GM21423 (cell line): ENCODE data around the gene SEPTIN11.

Source experiments
- ATAC-seq: cut with Tn5 transposase; IDR thresholded peaks from one replicate; pipeline ENCODE4 v1.9.1; 2021; ENCODE audit warnings: mild to moderate bottlenecking, moderate library complexity; ENCODE audit not compliant: unreplicated experiment

SEPTIN11 gene

GRCh38 chr4:76949276-76950051 is at the start of gene SEPTIN11:
Gene SEPTIN11, plus strand, starts transcription at chr4:76949752. Its CDS starts 152 bp downstream, at chr4:76949904.
- peak; percentile 68 for ATAC-seq

GRCh38 chr4:76902233-76902890 is 47.2 kb upstream of the SEPTIN11 start:
- no peak for ATAC-seq

GRCh38 chr4:76904646-76905190 is 44.8 kb upstream of the SEPTIN11 start:
- no peak for ATAC-seq

- no peak for ATAC-seq
Measured at GRCh38 chr4:76905521-76905920, 44.0 kb upstream of the SEPTIN11 start.

- no peak for ATAC-seq
Measured at GRCh38 chr4:76909711-76910110, 39.8 kb upstream of the SEPTIN11 start.

- no peak for ATAC-seq
Measured at GRCh38 chr4:76920715-76921114, 28.8 kb upstream of the SEPTIN11 start.

GRCh38 chr4:76923619-76924357 is 25.8 kb upstream of the SEPTIN11 start:
- ATAC-seq = no peak

GRCh38 chr4:76926841-76927240 is 22.7 kb upstream of the SEPTIN11 start:
- no peak for ATAC-seq

GRCh38 chr4:76930685-76931084 is 18.9 kb upstream of the SEPTIN11 start:
- no peak for ATAC-seq

- no peak for ATAC-seq
Measured at GRCh38 chr4:76931087-76931486, 18.5 kb upstream of the SEPTIN11 start.

- ATAC-seq = no peak
Measured at GRCh38 chr4:76931576-76932276, 17.8 kb upstream of the SEPTIN11 start.

GRCh38 chr4:76939184-76939583 is 10.4 kb upstream of the SEPTIN11 start:
- ATAC-seq = no peak

GRCh38 chr4:76943129-76943620 is 6.4 kb upstream of the SEPTIN11 start:
- ATAC-seq = no peak

GRCh38 chr4:76943790-76944189 is 5.8 kb upstream of the SEPTIN11 start:
- no peak for ATAC-seq

- ATAC-seq = no peak
Measured at GRCh38 chr4:76947369-76947768, 2.2 kb upstream of the SEPTIN11 start.

GRCh38 chr4:76948443-76949275 is 893 bp upstream of the SEPTIN11 start:
- ATAC-seq = peak; percentile 49

GRCh38 chr4:76950052-76950955 is 752 bp downstream of the SEPTIN11 start:
- peak; percentile 15 for ATAC-seq

GRCh38 chr4:76950956-76951671 is 1.6 kb downstream of the SEPTIN11 start:
- ATAC-seq = no peak
